ENCODE results near the gene SMPD2.

DNA sequence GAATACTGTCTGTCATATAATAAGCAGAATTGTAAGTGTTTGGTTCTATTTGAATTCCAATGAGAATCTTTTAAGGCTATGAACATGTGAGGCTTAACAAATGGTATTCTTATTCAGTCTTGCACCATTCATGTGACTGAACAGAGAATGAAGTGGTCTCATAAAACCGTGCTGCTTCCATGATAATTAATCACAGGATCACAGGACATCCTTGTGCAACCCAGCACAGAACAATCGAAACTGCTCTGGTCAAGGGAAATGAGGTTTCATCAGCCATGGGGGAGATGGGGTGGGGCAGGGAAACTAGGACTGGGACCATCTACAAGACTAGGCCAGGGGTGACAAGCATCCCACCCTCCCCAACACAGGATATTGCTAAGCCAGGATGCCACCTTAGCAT is 6.1 kb upstream of the SMPD2 start:
- TF ChIP-seq, protein P1, sequence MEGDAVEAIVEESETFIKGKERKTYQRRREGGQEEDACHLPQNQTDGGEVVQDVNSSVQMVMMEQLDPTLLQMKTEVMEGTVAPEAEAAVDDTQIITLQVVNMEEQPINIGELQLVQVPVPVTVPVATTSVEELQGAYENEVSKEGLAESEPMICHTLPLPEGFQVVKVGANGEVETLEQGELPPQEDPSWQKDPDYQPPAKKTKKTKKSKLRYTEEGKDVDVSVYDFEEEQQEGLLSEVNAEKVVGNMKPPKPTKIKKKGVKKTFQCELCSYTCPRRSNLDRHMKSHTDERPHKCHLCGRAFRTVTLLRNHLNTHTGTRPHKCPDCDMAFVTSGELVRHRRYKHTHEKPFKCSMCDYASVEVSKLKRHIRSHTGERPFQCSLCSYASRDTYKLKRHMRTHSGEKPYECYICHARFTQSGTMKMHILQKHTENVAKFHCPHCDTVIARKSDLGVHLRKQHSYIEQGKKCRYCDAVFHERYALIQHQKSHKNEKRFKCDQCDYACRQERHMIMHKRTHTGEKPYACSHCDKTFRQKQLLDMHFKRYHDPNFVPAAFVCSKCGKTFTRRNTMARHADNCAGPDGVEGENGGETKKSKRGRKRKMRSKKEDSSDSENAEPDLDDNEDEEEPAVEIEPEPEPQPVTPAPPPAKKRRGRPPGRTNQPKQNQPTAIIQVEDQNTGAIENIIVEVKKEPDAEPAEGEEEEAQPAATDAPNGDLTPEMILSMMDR (IDR thresholded peaks at IDR 0.05; ENCODE audit: extremely low read depth in 1 of 2, insufficient read depth in 1 of 2, low read depth in 1 of 2, low read length in 2 of 2): no peak
- TF ChIP-seq POLR2A (IDR thresholded peaks at IDR 0.05; ENCODE audit: low read depth, low read length): no peak
- TF ChIP-seq, protein P2, sequence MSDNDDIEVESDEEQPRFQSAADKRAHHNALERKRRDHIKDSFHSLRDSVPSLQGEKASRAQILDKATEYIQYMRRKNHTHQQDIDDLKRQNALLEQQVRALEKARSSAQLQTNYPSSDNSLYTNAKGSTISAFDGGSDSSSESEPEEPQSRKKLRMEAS (IDR thresholded peaks at IDR 0.05; ENCODE audit: insufficient read depth, insufficient read length): no peak
- TF ChIP-seq FOS (IDR thresholded peaks at IDR 0.05; ENCODE audit: borderline replicate concordance, insufficient read depth, low read length): no peak
- no peak for TF ChIP-seq JUN (IDR thresholded peaks at IDR 0.05; ENCODE audit: borderline replicate concordance, insufficient read depth, insufficient read length, low read depth)
- TF ChIP-seq POLR2AphosphoS5 (IDR thresholded peaks at IDR 0.05; ENCODE audit: insufficient read depth, low read depth, low read length): no peak

All from endothelial cell of umbilical vein (primary cell).